PFSK-1 (cell line): Measurements from ENCODE around the gene SNCAIP.

Source experiments
- POLR2AphosphoS5 ChIP-seq: IDR thresholded peaks from 2 replicates; pipeline ENCODE4 v1.6.1; 2012; ENCODE audit warnings: low read depth, mild to moderate bottlenecking, control low read depth, low read length, moderate library complexity
- REST ChIP-seq, 2 experiments: IDR thresholded peaks; 2 replicates each; pipeline versions ENCODE4 v1.6.1 to v1.8.0; 2011 to 2012; ENCODE audit warnings: low read depth in 2 of 2, low read length in 2 of 2, control low read depth in 1 of 2, inconsistent platforms in 1 of 2, mild to moderate bottlenecking in 1 of 2, moderate library complexity in 1 of 2; ENCODE audit not compliant: insufficient read depth in 1 of 2

- no peak for TF ChIP-seq POLR2AphosphoS5
- TF ChIP-seq REST (IDR thresholded peaks at IDR 0.05; ENCODE audit: insufficient read depth in 1 of 2, low read depth in 2 of 2, low read length in 2 of 2) = no peak
Measured at GRCh38 chr5:122436615-122437014, 124.6 kb downstream of the SNCAIP start.
